Tibial artery (tissue), 4 donors: ENCODE data around the gene MCTP1.

Experiments used
- DNase-seq, 2 donors: peaks; one replicate each; pipeline ENCODE4 v3.0.0-alpha.2; 2019
- H3K27ac ChIP-seq, 2 donors: fragments of 200-600 bp; sonication (generic) in 1 of 2; 1 replicate in 1 of 2; 2 replicates in 1 of 2; pipeline ENCODE4 v1.5.1; 2018 to 2019; ENCODE audit warnings: mild to moderate bottlenecking in 1 of 2
- H3K27me3 ChIP-seq, 2 donors: fragments of 200-600 bp; sonication (generic) in 1 of 2; one replicate each; pipeline versions ENCODE4 v1.5.1 to v1.6.0; 2016 to 2019
- H3K36me3 ChIP-seq, 3 donors: fragments of 200-600 bp; sonication (generic) in 2 of 3; one replicate each; pipeline ENCODE4 v1.5.1; 2016 to 2019; ENCODE audit warnings: mild to moderate bottlenecking in 2 of 3
- H3K4me1 ChIP-seq, 4 donors: fragments of 200-600 bp; sonication (generic) in 2 of 4; 1 replicate in 3 of 4; 2 replicates in 1 of 4; pipeline ENCODE4 v1.5.1; 2016 to 2019
- H3K4me3 ChIP-seq, 2 donors: fragments of 200-600 bp; sonication (generic) in 1 of 2; 1 replicate in 1 of 2; 2 replicates in 1 of 2; pipeline ENCODE4 v1.5.1; 2018 to 2019; ENCODE audit warnings: mild to moderate bottlenecking in 2 of 2
- H3K9me3 ChIP-seq, 3 donors: fragments of 200-600 bp; sonication (generic) in 1 of 3; one replicate each; pipeline ENCODE4 v1.5.1; 2016 to 2019
- intact Hi-C: fragments of 100-400 bp; cut with DNase I; formaldehyde crosslinking; loops from one replicate; pipeline ENCODE4 v1.15.0; 2023; ENCODE audit warnings: low total_unique reads
- TF ChIP-seq, protein P1 (sequence below), 2 experiments: fragments of 200-600 bp in 1 of 2; fragments of 450-650 bp in 1 of 2; IDR thresholded peaks; one replicate each; pipeline ENCODE4 v1.5.1; 2017 to 2019; ENCODE audit warnings: antibody characterized with exemption in 2 of 2, mild to moderate bottlenecking in 1 of 2, moderate library complexity in 1 of 2

The MCTP1 gene

DNA sequence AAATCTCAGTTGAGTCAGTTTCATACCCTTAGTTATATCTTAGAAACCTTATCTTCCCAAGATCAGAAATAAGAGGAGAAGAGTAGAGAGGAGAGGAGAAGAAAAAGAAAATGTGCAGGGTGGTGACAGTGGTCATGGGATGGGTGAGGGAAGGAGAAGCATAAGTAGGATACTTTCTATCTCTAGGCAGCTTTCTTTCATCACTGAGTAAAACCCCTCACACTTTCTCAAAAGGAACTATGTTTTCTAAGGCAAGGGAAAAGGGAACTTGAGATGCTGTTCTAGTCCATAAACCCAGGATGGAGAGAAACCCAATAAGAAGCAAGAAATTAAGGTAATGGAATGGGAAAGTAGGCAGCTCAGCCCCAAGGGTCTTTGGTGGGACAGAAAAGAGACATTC lies 225.3 kb downstream of the MCTP1 start:
- no peaks in the 10 kb centered on the region for H3K9me3 ChIP-seq
- intact Hi-C loops: no loop called here
- TF ChIP-seq, protein P1, sequence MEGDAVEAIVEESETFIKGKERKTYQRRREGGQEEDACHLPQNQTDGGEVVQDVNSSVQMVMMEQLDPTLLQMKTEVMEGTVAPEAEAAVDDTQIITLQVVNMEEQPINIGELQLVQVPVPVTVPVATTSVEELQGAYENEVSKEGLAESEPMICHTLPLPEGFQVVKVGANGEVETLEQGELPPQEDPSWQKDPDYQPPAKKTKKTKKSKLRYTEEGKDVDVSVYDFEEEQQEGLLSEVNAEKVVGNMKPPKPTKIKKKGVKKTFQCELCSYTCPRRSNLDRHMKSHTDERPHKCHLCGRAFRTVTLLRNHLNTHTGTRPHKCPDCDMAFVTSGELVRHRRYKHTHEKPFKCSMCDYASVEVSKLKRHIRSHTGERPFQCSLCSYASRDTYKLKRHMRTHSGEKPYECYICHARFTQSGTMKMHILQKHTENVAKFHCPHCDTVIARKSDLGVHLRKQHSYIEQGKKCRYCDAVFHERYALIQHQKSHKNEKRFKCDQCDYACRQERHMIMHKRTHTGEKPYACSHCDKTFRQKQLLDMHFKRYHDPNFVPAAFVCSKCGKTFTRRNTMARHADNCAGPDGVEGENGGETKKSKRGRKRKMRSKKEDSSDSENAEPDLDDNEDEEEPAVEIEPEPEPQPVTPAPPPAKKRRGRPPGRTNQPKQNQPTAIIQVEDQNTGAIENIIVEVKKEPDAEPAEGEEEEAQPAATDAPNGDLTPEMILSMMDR (IDR thresholded peaks at IDR 0.05): no peak
- no peaks in the 10 kb centered on the region for H3K4me1 ChIP-seq
- DNase-seq: no peak
- no peaks in the 10 kb centered on the region for H3K36me3 ChIP-seq
- no peaks in the 10 kb centered on the region for H3K27me3 ChIP-seq
- H3K27ac ChIP-seq: no peak overlapping the region
- no peak overlapping the region for H3K4me3 ChIP-seq

GRCh38 chr5:95057615-95058014 lies 227.3 kb downstream of the MCTP1 start:
- intact Hi-C loops: no loop called here
- TF ChIP-seq, protein P1 (IDR thresholded peaks at IDR 0.05): no peak
- Histone ChIP-seq H3K4me1 (no peaks in the 10 kb centered on the region), H3K36me3 (no peaks in the 10 kb centered on the region), H3K9me3 (no peaks in the 10 kb centered on the region), H3K27ac (no peak overlapping the region), H3K27me3 (no peaks in the 10 kb centered on the region), H3K4me3 (no peak overlapping the region)
- no peak for DNase-seq

- H3K9me3 ChIP-seq: no peaks in the 10 kb centered on the region
- H3K4me3 ChIP-seq: no peak overlapping the region
- no peaks in the 10 kb centered on the region for H3K4me1 ChIP-seq
- H3K36me3 ChIP-seq: no peaks in the 10 kb centered on the region
- no peak for DNase-seq
- TF ChIP-seq, protein P1 (IDR thresholded peaks at IDR 0.05): no peak
- no peaks in the 10 kb centered on the region for H3K27me3 ChIP-seq
- intact Hi-C loops: no loop called here
- no peak overlapping the region for H3K27ac ChIP-seq
These were observed 231.6 kb downstream of the MCTP1 start for GRCh38 chr5:95053253-95053652.

DNA sequence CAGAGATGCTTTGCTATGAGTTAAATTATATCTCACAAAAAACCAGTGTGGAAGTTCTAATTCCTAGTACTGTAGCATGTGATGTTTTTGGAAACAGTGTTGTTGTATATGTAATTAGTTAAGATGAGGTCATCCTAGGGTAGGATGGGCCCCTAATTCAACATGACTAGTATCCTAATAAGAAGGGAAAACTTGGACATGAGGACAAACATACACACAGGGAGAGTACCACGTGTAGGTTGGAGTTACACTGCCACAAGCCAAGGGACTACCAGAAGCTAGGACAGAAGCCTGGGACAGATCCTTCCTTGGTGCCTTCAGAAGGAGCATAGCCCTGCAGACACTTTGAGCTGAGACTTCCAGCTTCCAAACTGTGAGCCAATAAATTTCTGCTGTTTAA lies 234.2 kb downstream of the MCTP1 start:
- no peak for DNase-seq
- Histone ChIP-seq H3K4me3 (no peak overlapping the region), H3K27ac (no peak overlapping the region), H3K36me3 (no peaks in the 10 kb centered on the region), H3K27me3 (no peaks in the 10 kb centered on the region), H3K4me1 (no peaks in the 10 kb centered on the region), H3K9me3 (no peaks in the 10 kb centered on the region)
- intact Hi-C loops: no loop called here
- TF ChIP-seq, protein P1 (IDR thresholded peaks at IDR 0.05): no peak

DNA sequence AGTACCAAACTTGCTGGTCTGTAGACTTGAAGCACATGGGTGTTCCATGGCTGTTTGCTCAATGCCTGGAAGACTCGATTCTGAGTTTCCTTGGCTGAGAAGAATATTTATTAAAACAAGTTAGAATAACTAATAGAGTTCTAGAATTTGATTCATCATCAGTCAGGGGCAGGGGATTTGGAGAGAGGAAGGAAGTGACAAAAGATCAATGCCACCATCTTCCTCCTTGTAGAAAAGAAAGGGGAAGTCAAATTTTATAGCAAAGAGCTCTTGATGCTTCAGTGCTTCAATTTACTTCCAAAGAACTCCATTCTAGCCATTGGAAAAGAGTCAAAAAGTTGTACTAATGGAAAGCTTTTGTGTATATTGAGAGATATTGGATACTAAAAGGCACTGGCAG lies 236.3 kb downstream of the MCTP1 start:
- no peaks in the 10 kb centered on the region for H3K9me3 ChIP-seq
- no peak overlapping the region for H3K27ac ChIP-seq
- intact Hi-C loops: no loop called here
- H3K36me3 ChIP-seq: no peaks in the 10 kb centered on the region
- no peaks in the 10 kb centered on the region for H3K27me3 ChIP-seq
- H3K4me1 ChIP-seq: no peaks in the 10 kb centered on the region
- TF ChIP-seq, protein P1 (IDR thresholded peaks at IDR 0.05): no peak
- DNase-seq: no peak
- H3K4me3 ChIP-seq: no peak overlapping the region
